PC-9 (cell line): ENCODE results near the gene PCDHB6. TPM values are rescaled to one million over a fixed set of nuclear protein-coding genes. Genes with fewer than 3 reads are reported as not detected.

ENCODE experiments used
- BruUV-seq: library from RNA; stranded (reverse); fragments of 400-500 nt; replicated peaks from 2 replicates; lab custom pipeline; 2021; lab: Mats Ljungman, UMichigan
- CTCF ChIA-PET: fragments of 300-600 bp; sonication (Branson Sonifier 250); formaldehyde crosslinking; loops from one replicate; lab custom pipeline; 2022; ENCODE audit warnings: antibody characterized with exemption; lab: Charles Lee
- POLR2A ChIA-PET: fragments of 300-600 bp; sonication (Branson Sonifier 250); formaldehyde crosslinking; loops from one replicate; lab custom pipeline; 2022; ENCODE audit warnings: antibody characterized with exemption; ENCODE audit not compliant: unreplicated experiment; lab: Charles Lee
- DNase-seq, 2 experiments: peaks; one replicate each; pipeline versions ENCODE4 v3.0.0 to v3.0.0-alpha.2; 2015 to 2022; ENCODE audit warnings: mixed read lengths in 1 of 2
- H2AFZ ChIP-seq: fragments of 200-600 bp; sonication (generic); 2 replicates; pipeline ENCODE4 v1.8.1; 2017; ENCODE audit warnings: antibody characterized with exemption
- H3F3A ChIP-seq: fragments of 200-600 bp; sonication (generic); 2 replicates; pipeline ENCODE4 v1.8.1; 2017; ENCODE audit warnings: antibody characterized with exemption, mild to moderate bottlenecking, low read depth; ENCODE audit not compliant: insufficient read depth
- H3K27ac ChIP-seq: fragments of 200-600 bp; sonication (generic); 2 replicates; pipeline ENCODE4 v1.6.1; 2016; ENCODE audit warnings: mixed run types
- H3K27me3 ChIP-seq: fragments of 200-600 bp; sonication (generic); 2 replicates; pipeline ENCODE4 v1.6.1; 2016; ENCODE audit warnings: low read depth, mixed run types; ENCODE audit not compliant: insufficient read depth
- H3K36me3 ChIP-seq: fragments of 200-600 bp; sonication (generic); 2 replicates; pipeline ENCODE4 v1.6.1; 2016; ENCODE audit warnings: low read depth, mixed run types
- H3K4me1 ChIP-seq: fragments of 200-600 bp; sonication (generic); replicated peaks from 2 replicates; pipeline ENCODE4 v1.6.1; 2016; ENCODE audit warnings: mixed run types; ENCODE audit not compliant: insufficient read depth
- H3K4me2 ChIP-seq: fragments of 200-600 bp; sonication (generic); 2 replicates; pipeline ENCODE4 v1.6.1; 2017; ENCODE audit warnings: mixed run types
- H3K4me3 ChIP-seq: fragments of 200-600 bp; sonication (generic); 2 replicates; pipeline ENCODE4 v1.6.1; 2016; ENCODE audit warnings: mixed run types
- H3K79me2 ChIP-seq: fragments of 200-600 bp; sonication (generic); 2 replicates; pipeline ENCODE4 v1.6.1; 2017; ENCODE audit warnings: low read depth, mixed run types
- H3K9me2 ChIP-seq: fragments of 200-600 bp; sonication (generic); 2 replicates; pipeline ENCODE4 v1.8.1; 2017; ENCODE audit warnings: mild to moderate bottlenecking; ENCODE audit not compliant: insufficient read depth
- H3K9me3 ChIP-seq: fragments of 200-600 bp; sonication (generic); 2 replicates; pipeline ENCODE4 v1.8.1; 2016; ENCODE audit warnings: low read depth; ENCODE audit not compliant: insufficient read depth
- H4K20me1 ChIP-seq: fragments of 200-600 bp; sonication (generic); 2 replicates; pipeline ENCODE4 v1.8.1; 2017; ENCODE audit not compliant: insufficient read depth
- CTCF ChIP-seq: fragments of 200-600 bp; sonication (generic); conservative IDR thresholded peaks from 2 replicates; pipeline ENCODE4 v1.6.1; 2017; ENCODE audit warnings: mixed run types, antibody characterized with exemption, mild to moderate bottlenecking, moderate library complexity
- EZH2 ChIP-seq: fragments of 200-600 bp; sonication (generic); IDR thresholded peaks from 2 replicates; pipeline ENCODE4 v1.8.0; 2017; ENCODE audit warnings: antibody characterized with exemption, low read depth
- intact Hi-C: fragments of 100-400 bp; cut with micrococcal nuclease; formaldehyde crosslinking; loops from one replicate; pipeline ENCODE4 v1.10.0; 2022; ENCODE audit not compliant: unreplicated experiment
- total RNA-seq: library from RNA; stranded (reverse); gene quantifications from 2 replicates; pipeline ENCODE4 v1.2.3, GENCODE V29; 2021

PCDHB6 gene
- total RNA-seq, 1 experiment from 2014 or later: not detected

DNA sequence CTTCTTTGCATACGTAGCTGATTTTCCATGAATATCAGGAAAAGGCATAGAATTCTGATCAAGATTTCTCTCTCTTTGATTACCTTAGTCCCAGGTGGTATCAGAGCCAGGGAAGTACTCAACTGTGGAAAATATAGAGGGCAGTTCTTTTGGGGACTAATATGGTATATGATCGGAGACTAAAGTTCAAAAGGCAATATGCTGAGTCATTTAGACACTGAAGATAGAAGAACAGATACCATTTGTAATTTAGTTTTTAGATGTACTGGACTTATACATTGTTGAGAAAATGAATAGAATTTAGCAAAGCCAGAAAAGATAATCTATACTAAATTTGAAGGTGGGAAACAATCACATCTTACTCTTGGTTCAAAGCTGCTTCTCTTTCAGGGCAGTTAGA lies 44.5 kb upstream of the PCDHB6 start:
- Histone ChIP-seq H3K36me3 (no peaks in the 10 kb centered on the region), H3K79me2 (no peaks in the 10 kb centered on the region), H3K4me3 (no peak overlapping the region), H3K4me1 (no peaks in the 10 kb centered on the region), H3K9me2 (no peaks in the 10 kb centered on the region), H3K4me2 (no peak overlapping the region), H3K27me3 (no peaks in the 10 kb centered on the region), H3K9me3 (0 out of 2 replicates have a peak, but pooled peaks cover 3% of the 10 kb centered on the region), H4K20me1 (no peaks in the 10 kb centered on the region), H3F3A (no peaks in the 10 kb centered on the region), H2AFZ (no peak overlapping the region), H3K27ac (no peak overlapping the region)
- CTCF ChIA-PET: interaction anchor here (0.6 kb wide), 1 partner anchor 23 kb away, joined by 6 read pairs; no protein-coding TSS in a partner anchor
- POLR2A ChIA-PET: no interaction called here
- intact Hi-C loops: no loop called here
- TF ChIP-seq CTCF: no peak
- TF ChIP-seq EZH2: no peak
- BruUV-seq: no TSS peak
- no peak for DNase-seq

DNA sequence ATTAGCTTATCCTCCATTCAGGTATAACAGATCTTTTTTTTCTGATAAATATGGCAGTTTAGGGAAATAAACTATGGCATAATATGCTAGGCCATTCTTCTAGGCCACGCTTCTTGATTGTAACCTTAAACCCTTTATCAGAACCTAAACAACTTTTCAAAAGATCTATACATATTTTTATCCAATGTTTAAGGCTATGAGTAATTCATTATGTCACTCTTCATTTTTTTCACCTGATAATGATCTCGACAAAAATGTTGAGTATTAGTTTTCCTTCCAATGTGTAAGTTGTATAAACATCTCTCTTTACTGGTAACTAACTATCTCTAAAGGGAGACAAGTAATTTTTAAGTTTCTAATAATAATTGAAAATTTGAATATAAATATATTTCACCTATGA lies 30.6 kb upstream of the PCDHB6 start:
- no peak overlapping the region for H2AFZ ChIP-seq
- no peak overlapping the region for H3K4me2 ChIP-seq
- H3K36me3 ChIP-seq: no peaks in the 10 kb centered on the region
- no peaks in the 10 kb centered on the region for H3K27me3 ChIP-seq
- no peak for TF ChIP-seq EZH2
- TF ChIP-seq CTCF: no peak
- H3K9me3 ChIP-seq: 0 out of 2 replicates have a peak, but pooled peaks cover 4% of the 10 kb centered on the region
- no peak overlapping the region for H3K4me3 ChIP-seq
- H3K27ac ChIP-seq: no peak overlapping the region
- intact Hi-C loops: no loop called here
- ChIA-PET CTCF (no interaction called here), POLR2A (no interaction called here)
- no peaks in the 10 kb centered on the region for H4K20me1 ChIP-seq
- no peaks in the 10 kb centered on the region for H3K4me1 ChIP-seq
- H3K9me2 ChIP-seq: no peaks in the 10 kb centered on the region
- no peaks in the 10 kb centered on the region for H3F3A ChIP-seq
- no peaks in the 10 kb centered on the region for H3K79me2 ChIP-seq
- no TSS peak for BruUV-seq
- DNase-seq: no peak

DNA sequence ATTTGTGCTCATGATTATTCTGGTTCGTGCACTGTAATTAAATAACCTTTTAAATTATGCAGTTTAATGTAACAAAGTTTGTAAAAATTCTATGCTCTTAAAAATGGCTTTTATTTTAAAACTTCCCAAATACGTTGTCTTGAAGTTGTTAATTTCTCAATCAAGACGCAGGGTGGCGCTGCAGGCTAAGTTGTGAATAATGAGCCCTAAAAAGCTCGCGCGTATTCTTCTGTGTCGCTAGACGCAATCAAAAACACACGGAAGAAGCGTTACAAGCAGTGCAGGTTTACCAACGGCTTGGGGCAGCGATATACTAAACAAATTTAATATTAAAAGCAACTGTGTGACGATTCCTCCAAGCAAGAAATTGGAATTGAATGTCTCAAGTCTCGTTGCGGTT lies 28.3 kb upstream of the PCDHB6 start, which contains the start of gene PCDHB4:
Gene PCDHB4, plus strand, starts transcription at position 256 of the 400 bp plus-strand sequence. CDS start 181 bp downstream, outside the sequence.
- intact Hi-C loops: no loop called here
- H3K4me2 ChIP-seq: no peak within 1 kb of the TSS
- H3K79me2 ChIP-seq: no peaks in the 10 kb centered on the region
- BruUV-seq: no TSS peak
- no peak for DNase-seq
- no peak within 1 kb of the TSS for H3K4me3 ChIP-seq
- CTCF ChIA-PET: no interaction called here
- no peaks in the 10 kb centered on the region for H3K27me3 ChIP-seq
- no peaks in the 10 kb centered on the region for H3K9me2 ChIP-seq
- POLR2A ChIA-PET: no interaction called here
- no peak within 1 kb of the TSS for H3K27ac ChIP-seq
- H3K4me1 ChIP-seq: no peaks in the 10 kb centered on the region
- no peaks in the 10 kb centered on the region for H4K20me1 ChIP-seq
- peak within 1 kb of the TSS; percentile 39; the same call in 1 of the 2 replicates for H2AFZ ChIP-seq
- H3K9me3 ChIP-seq: 0 out of 2 replicates have a peak, but pooled peaks cover 3% of the 10 kb centered on the region
- no peaks in the 10 kb centered on the region for H3F3A ChIP-seq
- H3K36me3 ChIP-seq: no peaks in the 10 kb centered on the region
- TF ChIP-seq EZH2: no peak
- peak; percentile 38; the same call in 1 of the 2 replicates for TF ChIP-seq CTCF
